AG04449 (cell line): ENCODE measurements around the gene ITGB3BP.

ENCODE experiments used
- CTCF ChIA-PET: fragments of 350-600 bp; formaldehyde crosslinking; extraction: SDS; loops from one replicate; lab custom pipeline; 2021; ENCODE audit warnings: antibody characterized with exemption; lab: Yijun Ruan, JAX
- POLR2A ChIA-PET: fragments of 400-600, 350-600 bp; formaldehyde crosslinking; extraction: SDS; loops from one replicate; lab custom pipeline; 2020; ENCODE audit warnings: antibody characterized with exemption, inconsistent platforms; lab: Yijun Ruan, JAX
- DNase-seq: peaks from one replicate; pipeline ENCODE4 v3.0.0-alpha.2; 2010; ENCODE audit warnings: low read depth, low spot score
- H3K4me3 ChIP-seq: 2 replicates; pipeline ENCODE4 v1.5.1; 2011; ENCODE audit warnings: low read depth, mild to moderate bottlenecking, control low read depth, low read length
- TF ChIP-seq, protein P1 (sequence below): IDR thresholded peaks from one replicate; pipeline ENCODE4 v1.5.1; 2011; ENCODE audit warnings: mild to moderate bottlenecking, moderate library complexity, low read length, control low read depth, inconsistent platforms; ENCODE audit not compliant: insufficient read depth; ENCODE audit errors: missing control alignments

Gene ITGB3BP

DNA sequence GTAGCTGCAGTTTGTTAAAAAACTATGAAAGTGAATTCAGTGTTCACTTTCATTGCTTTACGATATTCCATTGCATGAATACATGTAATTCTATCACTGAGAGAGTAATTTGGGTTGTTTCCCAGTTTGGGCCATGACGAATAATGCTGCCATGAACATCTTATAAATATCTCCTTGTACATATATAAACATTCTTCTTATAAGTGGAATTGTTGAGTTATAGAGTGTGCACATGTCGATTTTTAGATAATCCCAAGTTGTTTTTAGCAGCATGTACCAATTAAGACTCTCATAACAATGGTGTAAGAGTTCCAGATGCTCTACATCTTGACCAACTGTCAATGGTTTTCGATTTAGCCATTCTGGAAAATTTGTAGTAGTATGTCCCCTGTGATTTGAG lies 114.7 kb downstream of the ITGB3BP start:
- no peak for DNase-seq
- POLR2A ChIA-PET: no interaction called here

DNA sequence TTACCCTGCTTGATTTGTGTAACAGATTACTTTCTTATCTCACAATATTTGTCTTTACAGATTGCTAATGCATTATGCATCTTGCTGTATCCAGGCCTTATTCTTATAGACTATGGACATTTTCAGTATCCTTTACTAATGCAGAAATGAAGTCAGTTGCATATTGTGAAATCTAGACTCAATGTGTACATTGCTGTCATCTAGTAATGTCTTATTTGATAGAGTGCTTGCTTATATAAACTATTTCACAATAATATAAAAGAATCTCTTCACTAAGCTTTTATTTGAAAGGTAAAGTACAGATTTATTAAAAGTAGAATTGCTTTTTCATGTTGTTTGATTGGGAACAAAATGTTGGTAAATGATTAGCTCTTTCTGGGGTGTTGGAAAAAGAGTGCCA lies 116.0 kb downstream of the ITGB3BP start:
- POLR2A ChIA-PET: no interaction called here
- no peak overlapping the region for H3K4me3 ChIP-seq
- TF ChIP-seq, protein P1, sequence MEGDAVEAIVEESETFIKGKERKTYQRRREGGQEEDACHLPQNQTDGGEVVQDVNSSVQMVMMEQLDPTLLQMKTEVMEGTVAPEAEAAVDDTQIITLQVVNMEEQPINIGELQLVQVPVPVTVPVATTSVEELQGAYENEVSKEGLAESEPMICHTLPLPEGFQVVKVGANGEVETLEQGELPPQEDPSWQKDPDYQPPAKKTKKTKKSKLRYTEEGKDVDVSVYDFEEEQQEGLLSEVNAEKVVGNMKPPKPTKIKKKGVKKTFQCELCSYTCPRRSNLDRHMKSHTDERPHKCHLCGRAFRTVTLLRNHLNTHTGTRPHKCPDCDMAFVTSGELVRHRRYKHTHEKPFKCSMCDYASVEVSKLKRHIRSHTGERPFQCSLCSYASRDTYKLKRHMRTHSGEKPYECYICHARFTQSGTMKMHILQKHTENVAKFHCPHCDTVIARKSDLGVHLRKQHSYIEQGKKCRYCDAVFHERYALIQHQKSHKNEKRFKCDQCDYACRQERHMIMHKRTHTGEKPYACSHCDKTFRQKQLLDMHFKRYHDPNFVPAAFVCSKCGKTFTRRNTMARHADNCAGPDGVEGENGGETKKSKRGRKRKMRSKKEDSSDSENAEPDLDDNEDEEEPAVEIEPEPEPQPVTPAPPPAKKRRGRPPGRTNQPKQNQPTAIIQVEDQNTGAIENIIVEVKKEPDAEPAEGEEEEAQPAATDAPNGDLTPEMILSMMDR: no peak
- CTCF ChIA-PET: interaction anchor here (1.8 kb wide), 1 partner anchor 34 kb away, joined by 4 read pairs; no protein-coding TSS in a partner anchor
- no peak for DNase-seq

More for the DNA sequence above, 114.7 kb downstream of the ITGB3BP start:
- no peak overlapping the region for H3K4me3 ChIP-seq
- TF ChIP-seq, protein P1: no peak
- CTCF ChIA-PET: interaction anchor here (1.8 kb wide), 1 partner anchor 32 kb away, joined by 4 read pairs; no protein-coding TSS in a partner anchor

DNA sequence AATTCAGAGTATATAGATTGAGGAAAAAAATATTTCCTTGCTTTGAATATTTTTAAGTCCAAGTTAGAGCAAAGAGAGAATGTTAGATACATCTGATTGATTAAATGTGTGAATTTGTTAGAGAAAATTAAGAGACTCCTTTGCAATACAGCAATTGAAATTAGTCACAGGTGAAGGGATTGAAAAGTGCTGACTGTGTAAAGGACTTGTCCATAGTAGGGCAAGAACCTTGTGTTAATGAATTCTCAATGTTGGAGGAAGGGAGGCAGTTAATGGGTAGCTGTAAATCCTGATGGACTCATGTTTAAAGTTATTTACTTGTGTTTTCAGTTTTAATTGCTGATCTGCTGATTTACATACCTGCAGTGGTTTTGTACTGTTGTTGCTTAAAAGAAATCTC lies 117.0 kb downstream of the ITGB3BP start:
- ChIA-PET CTCF (interaction anchor here (1.1 kb wide), 1 partner anchor 36 kb away, joined by 3 read pairs; no protein-coding TSS in a partner anchor), POLR2A (no interaction called here)
- TF ChIP-seq, protein P1: no peak
- no peak overlapping the region for H3K4me3 ChIP-seq
- DNase-seq: no peak

DNA sequence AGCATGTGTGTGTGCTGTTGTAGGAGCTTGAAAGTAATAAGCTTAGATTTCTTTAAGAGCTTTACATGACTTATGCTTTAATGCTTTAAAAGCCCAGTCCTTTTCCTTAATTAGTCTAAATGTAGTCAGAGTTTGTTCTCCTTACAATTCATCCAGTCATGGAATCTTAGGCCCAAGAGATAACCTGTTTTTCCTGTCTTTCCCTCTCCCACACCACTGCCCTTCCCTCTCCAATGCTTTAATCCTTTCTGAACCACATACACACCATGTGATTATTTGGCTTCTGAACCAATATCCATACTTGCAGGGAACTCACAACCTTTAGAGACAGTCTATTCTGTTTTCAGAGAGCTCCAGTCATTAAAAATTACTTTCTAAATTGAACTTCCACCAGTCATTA lies 118.0 kb downstream of the ITGB3BP start:
- DNase-seq: no peak
- POLR2A ChIA-PET: no interaction called here
- H3K4me3 ChIP-seq: no peak overlapping the region
- CTCF ChIA-PET: interaction anchor here (1.1 to 1.5 kb wide), 2 partner anchors 9 to 37 kb away, joined by 3 read pairs; no protein-coding TSS in a partner anchor
- TF ChIP-seq, protein P1: no peak

DNA sequence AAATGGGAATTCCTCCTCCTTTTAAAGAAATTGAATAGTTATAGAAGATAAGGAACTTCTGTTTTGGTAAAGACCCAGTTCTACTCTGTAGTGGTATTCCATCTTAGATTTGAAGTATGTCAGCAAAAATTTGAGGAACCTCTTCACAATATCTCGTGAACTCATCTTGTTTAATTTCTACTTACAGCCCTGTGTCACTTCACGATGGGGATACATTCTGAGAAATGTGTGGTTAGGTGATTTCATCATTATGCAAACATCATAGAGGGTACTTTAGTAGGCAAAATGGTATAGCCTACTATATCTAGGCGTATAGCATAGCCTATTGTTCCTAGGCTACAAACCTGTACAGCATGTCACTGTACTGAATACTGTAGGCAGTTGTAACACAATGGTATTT lies 119.6 kb downstream of the ITGB3BP start:
- POLR2A ChIA-PET: no interaction called here
- TF ChIP-seq, protein P1: no peak
- no peak for DNase-seq
- no peak overlapping the region for H3K4me3 ChIP-seq
- CTCF ChIA-PET: no interaction called here

DNA sequence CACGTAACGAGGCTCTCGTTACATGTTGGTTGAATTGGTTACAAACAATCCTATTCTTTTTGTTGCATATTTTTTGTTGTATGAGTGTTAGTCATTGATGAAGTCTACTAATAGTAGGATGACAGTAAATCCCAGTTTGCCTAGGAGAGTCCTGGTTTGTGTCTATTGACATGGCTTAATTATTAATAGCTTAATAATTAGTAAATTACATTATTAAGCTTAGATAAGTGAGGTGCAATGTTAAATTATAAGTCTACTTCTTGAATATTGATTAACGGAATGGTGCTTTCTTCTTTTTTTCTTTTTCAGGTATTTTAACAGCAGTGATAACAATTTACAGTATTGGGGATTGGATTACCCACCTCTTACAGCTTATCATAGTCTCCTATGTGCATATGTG lies 121.1 kb downstream of the ITGB3BP start:
- POLR2A ChIA-PET: no interaction called here
- H3K4me3 ChIP-seq: no peak overlapping the region
- TF ChIP-seq, protein P1: no peak
- no peak for DNase-seq
- CTCF ChIA-PET: no interaction called here
